ENCODE measurements around the gene PSMG4. TPM values are rescaled to one million over a fixed set of nuclear protein-coding genes. Genes with fewer than 3 reads are reported as not detected.

PSMG4 gene
- total and polyA plus RNA-seq, 2 donors from 2014 or later, result 24.9 to 36.8 TPM

DNA sequence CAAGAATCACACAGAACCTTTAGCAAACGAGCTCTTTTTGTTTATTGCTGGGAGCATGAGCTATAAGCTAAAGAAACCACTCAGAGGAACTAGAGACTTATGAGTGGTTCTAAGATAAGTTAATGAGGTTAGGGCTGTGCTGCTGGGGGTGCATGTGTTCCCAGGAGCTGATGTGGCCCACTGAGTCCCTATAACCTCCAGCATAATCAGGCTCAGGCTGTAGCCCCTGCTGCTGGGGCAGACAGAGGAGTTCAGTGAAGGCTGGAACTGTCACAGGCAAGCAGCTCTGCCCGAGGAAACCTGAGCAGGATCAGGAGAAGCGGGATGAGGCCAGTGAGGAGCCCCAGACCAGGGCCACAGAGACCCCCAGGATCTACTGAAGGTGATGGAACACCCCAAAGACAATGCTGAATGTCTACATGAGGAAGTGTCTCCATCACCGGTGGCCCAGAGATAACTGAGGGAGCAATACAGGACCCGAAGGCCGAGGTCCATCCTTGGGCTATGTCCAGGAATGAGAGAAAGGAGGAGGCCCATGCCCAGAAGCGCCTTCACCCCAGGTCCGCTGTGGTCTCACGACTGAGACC lies 48.6 kb upstream of the PSMG4 start:
- peak in 1 of 5 donors; percentile 28 for DNase-seq
- Histone ChIP-seq H3K9ac (ENCODE audit: low read length in 3 of 3) (no peak overlapping the region), H3K4me3 (ENCODE audit: low read length in 3 of 3) (no peak overlapping the region), H3K4me1 (ENCODE audit: control insufficient read depth in 2 of 3, insufficient read depth in 2 of 3, low read depth in 1 of 3, low read length in 3 of 3) (no peaks in the 10 kb centered on the region), H3K36me3 (ENCODE audit: control insufficient read depth in 2 of 3, insufficient read depth in 3 of 3, low read length in 3 of 3) (no peaks in the 10 kb centered on the region), H3K27ac (ENCODE audit: low read depth in 2 of 2, low read length in 2 of 2) (no peak overlapping the region), H3K9me3 (ENCODE audit: control insufficient read depth in 2 of 3, insufficient read depth in 1 of 3, low read length in 3 of 3) (no peaks in the 10 kb centered on the region), H3K27me3 (ENCODE audit: control insufficient read depth, insufficient read depth, low read length) (no peaks in the 10 kb centered on the region)
- intact Hi-C loops (cut with DNase I), result no loop called here
- no peak for TF ChIP-seq CTCF (IDR thresholded peaks at IDR 0.05; ENCODE audit: borderline replicate concordance, extremely low read depth, insufficient read depth)
- FAIRE-seq, result no peak

DNA sequence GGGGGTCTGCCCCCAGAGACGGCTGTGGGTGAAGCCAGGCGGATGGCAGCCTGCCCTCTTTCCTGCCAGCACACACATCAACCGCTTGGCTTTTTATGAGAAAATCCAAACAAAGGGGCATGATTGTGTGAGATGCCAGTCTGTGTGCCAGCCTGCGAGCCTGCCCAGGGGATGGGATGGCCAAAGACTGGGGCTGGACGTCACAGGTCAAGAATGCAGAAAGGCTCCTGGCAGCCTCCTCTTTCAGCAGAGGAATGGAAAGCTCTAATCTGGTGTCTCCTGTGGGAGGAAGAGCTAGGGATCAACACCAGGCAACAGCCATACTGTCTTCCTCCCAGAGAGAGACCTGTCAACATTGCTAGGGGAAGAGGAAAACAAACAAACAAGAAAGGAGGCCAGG lies 47.1 kb upstream of the PSMG4 start:
- Histone ChIP-seq H3K4me3 (ENCODE audit: low read length in 3 of 3) (no peak overlapping the region), H3K9ac (ENCODE audit: low read length in 3 of 3) (no peak overlapping the region), H3K4me1 (ENCODE audit: control insufficient read depth in 2 of 3, insufficient read depth in 2 of 3, low read depth in 1 of 3, low read length in 3 of 3) (no peaks in the 10 kb centered on the region), H3K27ac (ENCODE audit: low read depth in 2 of 2, low read length in 2 of 2) (peak overlapping the region in 1 of 2 donors; percentile 32), H3K36me3 (ENCODE audit: control insufficient read depth in 2 of 3, insufficient read depth in 3 of 3, low read length in 3 of 3) (no peaks in the 10 kb centered on the region), H3K27me3 (ENCODE audit: control insufficient read depth, insufficient read depth, low read length) (no peaks in the 10 kb centered on the region), H3K9me3 (ENCODE audit: control insufficient read depth in 2 of 3, insufficient read depth in 1 of 3, low read length in 3 of 3) (no peaks in the 10 kb centered on the region)
- no peak for TF ChIP-seq CTCF (IDR thresholded peaks at IDR 0.05; ENCODE audit: borderline replicate concordance, extremely low read depth, insufficient read depth)
- DNase-seq, result peak in 1 of 5 donors; percentile 32
- no peak for FAIRE-seq
- intact Hi-C loops (cut with DNase I), result no loop called here

DNA sequence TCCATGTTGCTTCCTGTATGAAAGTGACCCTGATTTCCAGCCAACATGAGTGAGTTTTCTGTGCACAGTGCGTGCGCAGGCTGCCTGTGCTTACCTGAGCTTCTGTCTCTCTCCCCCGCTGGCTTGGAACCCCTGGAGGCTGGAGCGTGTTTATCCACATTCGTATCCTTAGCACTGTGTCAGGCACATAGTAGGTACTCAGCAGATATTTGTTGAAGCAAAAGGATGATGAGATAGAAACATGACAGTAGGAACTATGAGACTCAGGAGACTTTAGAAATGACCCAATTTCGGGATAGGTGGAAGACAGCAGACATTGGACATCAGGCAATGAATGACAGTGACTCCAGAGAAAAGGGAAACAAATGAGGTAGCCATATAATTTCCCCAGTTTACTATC lies 46.5 kb upstream of the PSMG4 start:
- Histone ChIP-seq H3K9ac (ENCODE audit: low read length in 3 of 3) (no peak overlapping the region), H3K36me3 (ENCODE audit: control insufficient read depth in 2 of 3, insufficient read depth in 3 of 3, low read length in 3 of 3) (no peaks in the 10 kb centered on the region), H3K27me3 (ENCODE audit: control insufficient read depth, insufficient read depth, low read length) (no peaks in the 10 kb centered on the region), H3K4me3 (ENCODE audit: low read length in 3 of 3) (no peak overlapping the region), H3K27ac (ENCODE audit: low read depth in 2 of 2, low read length in 2 of 2) (no peak overlapping the region), H3K4me1 (ENCODE audit: control insufficient read depth in 2 of 3, insufficient read depth in 2 of 3, low read depth in 1 of 3, low read length in 3 of 3) (no peaks in the 10 kb centered on the region), H3K9me3 (ENCODE audit: control insufficient read depth in 2 of 3, insufficient read depth in 1 of 3, low read length in 3 of 3) (no peaks in the 10 kb centered on the region)
- intact Hi-C loops (cut with DNase I), result no loop called here
- no peak for FAIRE-seq
- TF ChIP-seq CTCF (IDR thresholded peaks at IDR 0.05; ENCODE audit: borderline replicate concordance, extremely low read depth, insufficient read depth), result no peak
- peak in 1 of 5 donors; percentile 11 for DNase-seq

DNA sequence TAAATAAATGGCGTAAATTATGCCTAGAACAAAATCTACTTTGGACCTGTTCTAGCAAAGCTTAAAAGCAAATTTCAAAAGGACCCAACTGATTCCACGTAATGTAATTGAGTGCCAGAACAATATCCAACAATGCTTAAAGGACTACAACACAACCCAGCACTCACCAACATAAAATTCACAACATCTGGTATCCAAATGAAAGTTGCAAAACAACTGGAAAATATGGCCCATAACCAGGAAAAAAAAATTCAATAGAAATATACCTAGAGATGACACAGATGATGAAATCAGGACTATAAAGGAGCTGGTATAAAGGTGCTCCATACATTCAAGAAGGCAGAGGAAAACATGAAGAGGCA lies 45.4 kb upstream of the PSMG4 start:
- no peak overlapping the region for H3K27ac ChIP-seq (ENCODE audit: low read depth in 2 of 2, low read length in 2 of 2)
- H3K9ac ChIP-seq (ENCODE audit: low read length in 3 of 3), result no peak overlapping the region
- no peaks in the 10 kb centered on the region for H3K27me3 ChIP-seq (ENCODE audit: control insufficient read depth, insufficient read depth, low read length)
- no peaks in the 10 kb centered on the region for H3K36me3 ChIP-seq (ENCODE audit: control insufficient read depth in 2 of 3, insufficient read depth in 3 of 3, low read length in 3 of 3)
- peaks cover 0 to 2% (median 0%) of the 10 kb centered on the region in 3 donors for H3K4me1 ChIP-seq (ENCODE audit: control insufficient read depth in 2 of 3, insufficient read depth in 2 of 3, low read depth in 1 of 3, low read length in 3 of 3)
- no peak overlapping the region for H3K4me3 ChIP-seq (ENCODE audit: low read length in 3 of 3)
- TF ChIP-seq CTCF (IDR thresholded peaks at IDR 0.05; ENCODE audit: borderline replicate concordance, extremely low read depth, insufficient read depth), result no peak
- FAIRE-seq (no peak), DNase-seq (no peak)
- intact Hi-C loops (cut with DNase I), result no loop called here
- H3K9me3 ChIP-seq (ENCODE audit: control insufficient read depth in 2 of 3, insufficient read depth in 1 of 3, low read length in 3 of 3), result no peaks in the 10 kb centered on the region

Measured in kidney (tissue), 14 donors.